Activated CD4-positive, alpha-beta T cell treated with anti-CD3 and anti-CD28 coated beads for 48 hours (primary cell): Measurements from ENCODE around the gene ENDOG.
"Not testable (repeated sequence)": the region's sequence is repeated elsewhere in the genome, so short reads cannot be mapped to it uniquely, and the experiment has no call there.

Source experiments
- DNase-seq: peaks from one replicate; pipeline ENCODE4 v3.0.0-alpha.2; 2020

The ENDOG gene

DNA sequence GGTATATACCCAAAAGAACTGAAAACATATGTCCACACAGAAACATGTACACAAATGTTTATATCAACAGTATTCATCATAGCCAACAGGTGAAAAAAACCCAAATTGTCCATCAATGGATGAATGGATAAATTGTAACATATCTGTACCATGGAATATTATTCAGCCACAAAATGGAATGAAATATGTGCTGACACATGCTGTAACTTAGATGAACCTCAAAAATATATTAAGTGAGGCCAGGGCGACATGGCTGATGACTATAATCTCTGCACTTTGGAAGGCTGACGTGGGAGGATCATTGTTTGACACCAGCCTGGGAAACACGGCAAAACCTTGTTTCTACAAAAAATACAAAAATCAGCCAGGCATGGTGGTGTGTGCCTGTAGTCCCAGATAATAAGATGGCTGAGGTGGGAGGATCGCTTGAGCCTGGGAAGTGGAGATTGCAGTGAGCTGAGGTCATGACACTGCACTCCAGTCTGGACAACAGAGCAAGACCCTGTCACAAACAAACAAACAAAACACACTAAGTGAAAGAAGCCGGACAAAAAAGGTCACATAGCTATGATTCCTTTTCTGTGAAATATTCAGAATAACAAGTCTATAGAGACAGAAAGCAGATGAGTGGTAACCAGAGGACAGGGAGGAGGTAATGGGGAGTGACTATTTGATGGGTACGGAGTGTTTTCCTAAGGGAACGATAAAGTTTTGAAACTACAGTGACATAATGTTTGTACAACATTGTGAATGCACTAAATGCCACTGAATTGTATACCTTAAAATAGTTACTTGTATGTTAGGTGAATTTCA is 52.0 kb downstream of the ENDOG start:
- no peak for DNase-seq

GRCh38 chr9:128870941-128871265 is 52.6 kb downstream of the ENDOG start:
- not testable (repeated sequence) for DNase-seq
